IMR-90 (cell line): ENCODE data around the gene OTULINL. TPM values are rescaled to one million over a fixed set of nuclear protein-coding genes. Genes with fewer than 3 reads are reported as not detected.

Source experiments
- ATAC-seq: fragments of 200-7000 bp; cut with Tn5 transposase; 2 replicates; pipeline ENCODE4 v1.9.1; 2020; ENCODE audit warnings: low read depth, mild to moderate bottlenecking, moderate library complexity
- BruUV-seq: library from RNA; stranded (reverse); fragments of 400-500 nt; replicated peaks from 2 replicates; lab custom pipeline; 2021; lab: Mats Ljungman, UMichigan
- CTCF ChIA-PET: fragments of 300-600 bp; formaldehyde crosslinking; extraction: SDS; loops from one replicate; lab custom pipeline; 2021; ENCODE audit warnings: antibody characterized with exemption; lab: Yijun Ruan, JAX
- POLR2A ChIA-PET: fragments of 300-600 bp; sonication (Branson Sonifier 250); formaldehyde crosslinking; loops from one replicate; lab custom pipeline; 2022; ENCODE audit warnings: antibody characterized with exemption; ENCODE audit not compliant: unreplicated experiment; lab: Charles Lee
- DNase-seq: peaks from one replicate; pipeline ENCODE4 v3.0.0; 2013
- H2AFZ ChIP-seq: replicated peaks from 2 replicates; pipeline ENCODE3; 2013; ENCODE audit warnings: low read length, mild to moderate bottlenecking; ENCODE audit not compliant: poor library complexity
- H2AK5ac ChIP-seq: 2 replicates; pipeline ENCODE4 v1.6.1; 2013; ENCODE audit warnings: low read depth, low read length, inconsistent platforms
- H2AK9ac ChIP-seq: replicated peaks from 2 replicates; pipeline ENCODE3; 2013; ENCODE audit warnings: mild to moderate bottlenecking, low read depth, low read length, moderate library complexity; ENCODE audit not compliant: poor library complexity
- H2BK120ac ChIP-seq: 2 replicates; pipeline ENCODE4 v1.6.1; 2013; ENCODE audit warnings: low read depth, low read length, inconsistent platforms
- H2BK15ac ChIP-seq: 3 replicates; pipeline ENCODE4 v1.6.1; 2013; ENCODE audit warnings: low read depth, low read length, inconsistent platforms
- H2BK20ac ChIP-seq: 2 replicates; pipeline ENCODE4 v1.6.1; 2013; ENCODE audit warnings: low read depth, mild to moderate bottlenecking, inconsistent platforms, low read length, moderate library complexity
- H2BK5ac ChIP-seq: 2 replicates; pipeline ENCODE4 v1.6.1; 2013; ENCODE audit warnings: mild to moderate bottlenecking, low read depth, low read length, inconsistent platforms; ENCODE audit not compliant: poor library complexity, severe bottlenecking
- H3K14ac ChIP-seq: replicated peaks from 2 replicates; pipeline ENCODE4 v1.6.1; 2013; ENCODE audit warnings: low read depth, low read length, inconsistent platforms
- H3K18ac ChIP-seq: 2 replicates; pipeline ENCODE4 v1.6.1; 2013; ENCODE audit warnings: low read depth, low read length, control low read depth
- H3K23ac ChIP-seq: 2 replicates; pipeline ENCODE4 v1.6.1; 2013; ENCODE audit warnings: low read depth, low read length, inconsistent platforms
- H3K27ac ChIP-seq: 2 replicates; pipeline ENCODE4 v1.5.1; 2013; ENCODE audit warnings: mild to moderate bottlenecking, control low read depth, low read length; ENCODE audit not compliant: insufficient read depth
- H3K27me3 ChIP-seq: 2 replicates; pipeline ENCODE4 v1.6.1; 2013; ENCODE audit warnings: low read length; ENCODE audit not compliant: control insufficient read depth, insufficient read depth
- H3K36me3 ChIP-seq: 2 replicates; pipeline ENCODE4 v1.6.1; 2013; ENCODE audit warnings: low read length, mixed read lengths; ENCODE audit not compliant: control insufficient read depth, insufficient read depth
- H3K4ac ChIP-seq: 2 replicates; pipeline ENCODE4 v1.6.1; 2013; ENCODE audit warnings: low read depth, low read length, inconsistent platforms
- H3K4me1 ChIP-seq: 2 replicates; pipeline ENCODE4 v1.6.1; 2013; ENCODE audit warnings: low read length, mixed read lengths; ENCODE audit not compliant: control insufficient read depth, insufficient read depth
- H3K4me2 ChIP-seq: 2 replicates; pipeline ENCODE4 v1.6.1; 2013; ENCODE audit warnings: low read depth, mild to moderate bottlenecking, control low read depth, low read length, moderate library complexity
- H3K4me3 ChIP-seq: 2 replicates; pipeline ENCODE4 v1.5.1; 2013; ENCODE audit warnings: low read depth, mild to moderate bottlenecking, control low read depth, low read length, moderate library complexity; ENCODE audit not compliant: insufficient read depth
- H3K56ac ChIP-seq: 2 replicates; pipeline ENCODE4 v1.6.1; 2013; ENCODE audit warnings: low read length, inconsistent platforms; ENCODE audit not compliant: insufficient read depth; ENCODE audit errors: extremely low read depth
- H3K79me1 ChIP-seq, 2 experiments: 2 replicates each; pipeline ENCODE4 v1.6.1; 2013; ENCODE audit warnings: low read length in 2 of 2, inconsistent platforms in 1 of 2, low read depth in 1 of 2
- H3K9ac ChIP-seq: 2 replicates; pipeline ENCODE4 v1.6.1; 2013; ENCODE audit warnings: low read depth, low read length, control low read depth
- H3K9me1 ChIP-seq: 2 replicates; pipeline ENCODE4 v1.6.1; 2013; ENCODE audit warnings: low read length, inconsistent platforms; ENCODE audit not compliant: insufficient read depth
- H3K9me3 ChIP-seq: 2 replicates; pipeline ENCODE4 v1.6.1; 2013; ENCODE audit warnings: low read length; ENCODE audit not compliant: control insufficient read depth, insufficient read depth
- H4K20me1 ChIP-seq: 2 replicates; pipeline ENCODE4 v1.6.1; 2013; ENCODE audit warnings: low read length, inconsistent platforms; ENCODE audit not compliant: insufficient read depth
- H4K5ac ChIP-seq: 2 replicates; pipeline ENCODE4 v1.6.1; 2013; ENCODE audit warnings: mild to moderate bottlenecking, low read depth, low read length, control low read depth
- H4K8ac ChIP-seq, 2 experiments: 2 replicates each; pipeline ENCODE4 v1.6.1; 2013; ENCODE audit warnings: low read depth in 2 of 2, low read length in 2 of 2, control low read depth in 1 of 2, inconsistent platforms in 1 of 2
- H4K91ac ChIP-seq: 2 replicates; pipeline ENCODE4 v1.6.1; 2013; ENCODE audit warnings: low read depth, low read length, inconsistent platforms; ENCODE audit not compliant: insufficient read depth
- BHLHE40 ChIP-seq: fragments of 150-350 bp; IDR thresholded peaks from 2 replicates; pipeline ENCODE4 v1.6.1; 2016; ENCODE audit warnings: mild to moderate bottlenecking, low read depth, low read length
- FOS ChIP-seq: fragments of 150-350 bp; IDR thresholded peaks from 2 replicates; pipeline ENCODE4 v1.6.1; 2016; ENCODE audit warnings: low read depth, low read length
- MAZ ChIP-seq: IDR thresholded peaks from 2 replicates; pipeline ENCODE4 v1.6.1; 2012; ENCODE audit warnings: low read depth, mild to moderate bottlenecking, low read length, improper control_type of control experiment, moderate library complexity, borderline replicate concordance
- NFE2L2 ChIP-seq: fragments of 150-350 bp; IDR thresholded peaks from 2 replicates; pipeline ENCODE4 v1.6.1; 2016; ENCODE audit warnings: low read depth, mild to moderate bottlenecking, low read length
- RCOR1 ChIP-seq: IDR thresholded peaks from 2 replicates; pipeline ENCODE4 v1.6.1; 2012; ENCODE audit warnings: mild to moderate bottlenecking, low read length, improper control_type of control experiment; ENCODE audit not compliant: insufficient replicate concordance
- RFX5 ChIP-seq: IDR thresholded peaks from 2 replicates; pipeline ENCODE4 v1.8.0; 2012; ENCODE audit warnings: low read depth, mild to moderate bottlenecking, low read length, moderate library complexity
- SMC3 ChIP-seq: fragments of 150-350 bp; IDR thresholded peaks from 2 replicates; pipeline ENCODE4 v1.6.1; 2016; ENCODE audit warnings: low read depth, mild to moderate bottlenecking, antibody characterized with exemption, low read length, moderate library complexity
- WGBS, 2 experiments: methylation state at CpG; one replicate each; pipeline versions ENCODE4 v1.1.5 to v1.1.7; 2013; ENCODE audit warnings: missing lambda C conversion rate in 2 of 2; ENCODE audit not compliant: insufficient read length in 1 of 2; ENCODE audit errors: extremely low coverage in 2 of 2; 5-methylcytosine and 5-hydroxymethylcytosine counted together
- dilution Hi-C: fragments of 300-500 bp; cut with HindIII; formaldehyde crosslinking; loops from one replicate; pipeline ENCODE4 v1.14.3; 2018; ENCODE audit warnings: low sequenced_read_pairs; ENCODE audit not compliant: unreplicated experiment
- in situ Hi-C: fragments of 300-500 bp; cut with MboI; formaldehyde crosslinking; loops from 3 replicates; pipeline ENCODE4 v1.14.3; 2019; ENCODE audit warnings: low sequenced_read_pairs, inconsistent platforms, mixed read lengths
- intact Hi-C: fragments of 100-400 bp; cut with micrococcal nuclease; formaldehyde crosslinking; loops from 2 replicates; pipeline ENCODE4 v1.10.0; 2022
- polyA plus RNA-seq, 3 experiments: library from polyadenylated mRNA; depleted of rRNA; stranded (reverse); fragments of >200 nt; gene quantifications; 2 replicates each; pipeline ENCODE4 v1.2.3, GENCODE V29; 2012; ENCODE audit warnings: low replicate concordance in 1 of 3
- total RNA-seq: library from RNA; depleted of rRNA; stranded (reverse); fragments of >200 nt; gene quantifications from 2 replicates; pipeline ENCODE4 v1.2.3, GENCODE V29; 2012
- TF ChIP-seq, protein P1 (sequence below): fragments of 150-350 bp; IDR thresholded peaks from 2 replicates; pipeline ENCODE4 v1.6.1; 2017; ENCODE audit warnings: mild to moderate bottlenecking, antibody characterized with exemption, low read length, low read depth
- TF ChIP-seq, protein P2 (sequence below): conservative IDR thresholded peaks from 2 replicates; pipeline ENCODE4 v1.5.1; 2012; ENCODE audit warnings: mild to moderate bottlenecking, low read depth, low read length, improper control_type of control experiment

Gene OTULINL
- total and polyA plus RNA-seq, 2 of the 4 experiments (the other 2 are of a cell fraction) = 0.09 to 0.18 TPM

DNA sequence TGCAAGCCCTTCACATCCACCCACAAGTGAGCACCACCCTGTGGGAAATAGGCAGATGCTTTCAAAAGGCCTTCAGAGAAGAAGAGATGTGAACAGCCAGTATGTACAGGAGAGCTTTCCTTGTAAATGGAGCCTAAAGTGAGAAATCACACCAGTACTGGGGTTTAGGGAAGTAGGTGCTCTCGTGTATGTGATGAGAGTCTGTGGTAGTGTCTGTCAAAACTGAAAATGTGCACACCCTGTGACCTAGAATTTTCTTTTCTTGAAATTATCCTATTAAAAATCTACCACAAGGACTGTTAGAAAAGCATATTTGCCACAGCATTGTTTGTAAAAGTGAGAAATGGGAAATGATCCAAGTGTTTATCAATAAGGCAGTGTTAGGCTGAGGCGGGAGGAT lies 16.6 kb downstream of the OTULINL start:
- intact Hi-C loops = no loop called here
- in situ Hi-C loops = no loop called here
- ChIA-PET CTCF (no interaction called here), POLR2A (no interaction called here)
- H3K23ac ChIP-seq = no peak overlapping the region
- H3K27ac ChIP-seq = no peak overlapping the region
- H2BK20ac ChIP-seq = no peak overlapping the region
- TF ChIP-seq BHLHE40 (no peak), FOS (no peak), MAZ (no peak), NFE2L2 (no peak), RFX5 (no peak), SMC3 (no peak), RCOR1 (no peak)
- TF ChIP-seq, protein P1, sequence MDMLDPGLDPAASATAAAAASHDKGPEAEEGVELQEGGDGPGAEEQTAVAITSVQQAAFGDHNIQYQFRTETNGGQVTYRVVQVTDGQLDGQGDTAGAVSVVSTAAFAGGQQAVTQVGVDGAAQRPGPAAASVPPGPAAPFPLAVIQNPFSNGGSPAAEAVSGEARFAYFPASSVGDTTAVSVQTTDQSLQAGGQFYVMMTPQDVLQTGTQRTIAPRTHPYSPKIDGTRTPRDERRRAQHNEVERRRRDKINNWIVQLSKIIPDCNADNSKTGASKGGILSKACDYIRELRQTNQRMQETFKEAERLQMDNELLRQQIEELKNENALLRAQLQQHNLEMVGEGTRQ = no peak
- TF ChIP-seq, protein P2, sequence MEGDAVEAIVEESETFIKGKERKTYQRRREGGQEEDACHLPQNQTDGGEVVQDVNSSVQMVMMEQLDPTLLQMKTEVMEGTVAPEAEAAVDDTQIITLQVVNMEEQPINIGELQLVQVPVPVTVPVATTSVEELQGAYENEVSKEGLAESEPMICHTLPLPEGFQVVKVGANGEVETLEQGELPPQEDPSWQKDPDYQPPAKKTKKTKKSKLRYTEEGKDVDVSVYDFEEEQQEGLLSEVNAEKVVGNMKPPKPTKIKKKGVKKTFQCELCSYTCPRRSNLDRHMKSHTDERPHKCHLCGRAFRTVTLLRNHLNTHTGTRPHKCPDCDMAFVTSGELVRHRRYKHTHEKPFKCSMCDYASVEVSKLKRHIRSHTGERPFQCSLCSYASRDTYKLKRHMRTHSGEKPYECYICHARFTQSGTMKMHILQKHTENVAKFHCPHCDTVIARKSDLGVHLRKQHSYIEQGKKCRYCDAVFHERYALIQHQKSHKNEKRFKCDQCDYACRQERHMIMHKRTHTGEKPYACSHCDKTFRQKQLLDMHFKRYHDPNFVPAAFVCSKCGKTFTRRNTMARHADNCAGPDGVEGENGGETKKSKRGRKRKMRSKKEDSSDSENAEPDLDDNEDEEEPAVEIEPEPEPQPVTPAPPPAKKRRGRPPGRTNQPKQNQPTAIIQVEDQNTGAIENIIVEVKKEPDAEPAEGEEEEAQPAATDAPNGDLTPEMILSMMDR = no peak
- no peak overlapping the region for H2BK5ac ChIP-seq
- no peak overlapping the region for H3K14ac ChIP-seq
- H3K18ac ChIP-seq = no peak overlapping the region
- no peak overlapping the region for H2AFZ ChIP-seq
- H3K27me3 ChIP-seq = peaks cover 27% of the 10 kb centered on the region
- DNase-seq = no peak
- H4K8ac ChIP-seq = no peak overlapping the region
- no peak overlapping the region for H4K91ac ChIP-seq
- no peak overlapping the region for H3K4me2 ChIP-seq
- dilution Hi-C loops = no loop called here
- ATAC-seq = no peak
- H3K9me3 ChIP-seq = no peaks in the 10 kb centered on the region
- H4K20me1 ChIP-seq = no peaks in the 10 kb centered on the region
- no peak overlapping the region for H2AK9ac ChIP-seq
- H3K9ac ChIP-seq = no peak overlapping the region
- H3K36me3 ChIP-seq = no peaks in the 10 kb centered on the region
- H3K4ac ChIP-seq = no peak overlapping the region
- WGBS, 2 experiments = no CpG with 5 or more reads among the region's 2 CpGs
- no peak overlapping the region for H4K5ac ChIP-seq
- no peaks in the 10 kb centered on the region for H3K4me1 ChIP-seq
- no peak overlapping the region for H3K4me3 ChIP-seq
- no peak overlapping the region for H3K56ac ChIP-seq
- H3K79me1 ChIP-seq = no peaks in the 10 kb centered on the region
- no peak overlapping the region for H2BK120ac ChIP-seq
- BruUV-seq = no TSS peak
- H2BK15ac ChIP-seq = no peak overlapping the region
- no peaks in the 10 kb centered on the region for H3K9me1 ChIP-seq
- H2AK5ac ChIP-seq = no peak overlapping the region
